H9 (cell line): Measurements from ENCODE around the gene TERF2IP. TPM values are rescaled to one million over a fixed set of nuclear protein-coding genes. Genes with fewer than 3 reads are reported as not detected.

Experiments
- DNase-seq: peaks from one replicate; pipeline ENCODE4 v3.0.0-alpha.2; 2017
- H2AFZ ChIP-seq: one replicate; pipeline ENCODE4 v1.6.1; 2013; ENCODE audit warnings: mild to moderate bottlenecking, low read length, control low read depth, moderate library complexity
- H2AK5ac ChIP-seq: 2 replicates; pipeline ENCODE4 v1.6.1; 2013; ENCODE audit warnings: low read length, control low read depth, mixed read lengths; ENCODE audit not compliant: insufficient read length
- H2BK120ac ChIP-seq: one replicate; pipeline ENCODE4 v1.6.1; 2013; ENCODE audit warnings: low read depth, mild to moderate bottlenecking, low read length, control low read depth, inconsistent platforms; ENCODE audit not compliant: poor library complexity, severe bottlenecking
- H2BK12ac ChIP-seq: 2 replicates; pipeline ENCODE4 v1.6.1; 2013; ENCODE audit warnings: low read length, control low read depth, mixed read lengths, low read depth; ENCODE audit not compliant: insufficient read length
- H2BK15ac ChIP-seq: 2 replicates; pipeline ENCODE4 v1.6.1; 2013; ENCODE audit warnings: low read depth, low read length, control low read depth
- H2BK20ac ChIP-seq: one replicate; pipeline ENCODE4 v1.6.1; 2013; ENCODE audit warnings: low read depth, mild to moderate bottlenecking, low read length, control low read depth, inconsistent platforms; ENCODE audit not compliant: poor library complexity, severe bottlenecking
- H2BK5ac ChIP-seq: 2 replicates; pipeline ENCODE4 v1.6.1; 2013; ENCODE audit warnings: low read length, control low read depth, mixed read lengths; ENCODE audit not compliant: insufficient read length
- H3K14ac ChIP-seq: 2 replicates; pipeline ENCODE4 v1.6.1; 2013; ENCODE audit warnings: low read length, control low read depth; ENCODE audit not compliant: insufficient read depth
- H3K18ac ChIP-seq: 2 replicates; pipeline ENCODE4 v1.6.1; 2013; ENCODE audit warnings: low read depth, mild to moderate bottlenecking, mixed read lengths, low read length, control low read depth; ENCODE audit not compliant: insufficient read length
- H3K23ac ChIP-seq: 2 replicates; pipeline ENCODE4 v1.6.1; 2013; ENCODE audit warnings: low read length, control low read depth, mixed read lengths, low read depth; ENCODE audit not compliant: insufficient read length
- H3K23me2 ChIP-seq: 2 replicates; pipeline ENCODE4 v1.6.1; 2013; ENCODE audit warnings: low read depth, mild to moderate bottlenecking, mixed read lengths, low read length, control low read depth; ENCODE audit not compliant: insufficient read length, poor library complexity, severe bottlenecking
- H3K27ac ChIP-seq: 2 replicates; pipeline ENCODE4 v1.5.1; 2013; ENCODE audit warnings: low read length, control low read depth, mixed read lengths, low read depth; ENCODE audit not compliant: insufficient read length
- H3K27me3 ChIP-seq: 2 replicates; pipeline ENCODE4 v1.6.1; 2013; ENCODE audit warnings: low read length, control low read depth, inconsistent platforms; ENCODE audit not compliant: insufficient read depth
- H3K4ac ChIP-seq: 2 replicates; pipeline ENCODE4 v1.6.1; 2013; ENCODE audit warnings: low read depth, mild to moderate bottlenecking, control low read depth, inconsistent platforms, low read length, moderate library complexity
- H3K4me1 ChIP-seq: 2 replicates; pipeline ENCODE4 v1.6.1; 2013; ENCODE audit warnings: low read length, control low read depth, inconsistent platforms; ENCODE audit not compliant: insufficient read depth
- H3K4me2 ChIP-seq: 2 replicates; pipeline ENCODE4 v1.6.1; 2013; ENCODE audit warnings: low read length, control low read depth, mixed read lengths; ENCODE audit not compliant: insufficient read length, insufficient read depth
- H3K56ac ChIP-seq: 2 replicates; pipeline ENCODE4 v1.6.1; 2013; ENCODE audit warnings: low read depth, mild to moderate bottlenecking, mixed read lengths, low read length, control low read depth; ENCODE audit not compliant: insufficient read length
- H3K79me1 ChIP-seq: 2 replicates; pipeline ENCODE4 v1.6.1; 2013; ENCODE audit warnings: low read depth, mild to moderate bottlenecking, moderate library complexity, low read length, control low read depth, inconsistent platforms; ENCODE audit not compliant: insufficient read depth, poor library complexity, severe bottlenecking
- H3K79me2 ChIP-seq: 2 replicates; pipeline ENCODE4 v1.6.1; 2013; ENCODE audit warnings: low read length, control low read depth, inconsistent platforms; ENCODE audit not compliant: insufficient read depth
- H3K9ac ChIP-seq: 2 replicates; pipeline ENCODE4 v1.6.1; 2013; ENCODE audit warnings: low read length, control low read depth, mixed read lengths; ENCODE audit not compliant: insufficient read length; ENCODE audit errors: extremely low read depth
- H3K9me3 ChIP-seq: one replicate; pipeline ENCODE4 v1.6.1; 2013; ENCODE audit warnings: low read depth, low read length, inconsistent platforms; ENCODE audit not compliant: control insufficient read depth
- H3T11ph ChIP-seq: one replicate; pipeline ENCODE4 v1.6.1; 2013; ENCODE audit warnings: mild to moderate bottlenecking, low read length, control low read depth, inconsistent platforms
- H4K20me1 ChIP-seq: one replicate; pipeline ENCODE4 v1.6.1; 2013; ENCODE audit not compliant: control insufficient read depth, insufficient read length, insufficient read depth
- H4K5ac ChIP-seq: 2 replicates; pipeline ENCODE4 v1.6.1; 2013; ENCODE audit warnings: low read depth, mild to moderate bottlenecking, mixed read lengths, low read length, control low read depth; ENCODE audit not compliant: insufficient read length
- H4K8ac ChIP-seq: replicated peaks from 2 replicates; pipeline ENCODE4 v1.6.1; 2013; ENCODE audit warnings: low read length, control low read depth, mixed read lengths, low read depth; ENCODE audit not compliant: insufficient read length
- H4K91ac ChIP-seq: 2 replicates; pipeline ENCODE4 v1.6.1; 2013; ENCODE audit warnings: low read depth, mild to moderate bottlenecking, moderate library complexity, mixed read lengths, low read length, control low read depth; ENCODE audit not compliant: insufficient read length
- H3K27ac Mint-ChIP-seq, 3 experiments: 2 replicates in 2 of 3; 3 replicates in 1 of 3; pipeline ENCODE4 v1.8.0; 2020 to 2021; ENCODE audit warnings: mixed read lengths in 3 of 3, mild to moderate bottlenecking in 1 of 3, moderate library complexity in 1 of 3
- H3K27me3 Mint-ChIP-seq: 2 replicates; pipeline ENCODE4 v1.8.0; 2021; ENCODE audit warnings: low read depth, mild to moderate bottlenecking, moderate library complexity, mixed read lengths
- H3K36me3 Mint-ChIP-seq, 3 experiments: 2 replicates in 2 of 3; 3 replicates in 1 of 3; pipeline ENCODE4 v1.8.0; 2020 to 2021; ENCODE audit warnings: low read depth in 3 of 3, mixed read lengths in 3 of 3; ENCODE audit not compliant: insufficient read depth in 1 of 3
- H3K4me1 Mint-ChIP-seq, 2 experiments: 2 replicates each; pipeline ENCODE4 v1.8.0; 2020; ENCODE audit warnings: mixed read lengths in 2 of 2
- H3K4me3 Mint-ChIP-seq, 2 experiments: 2 replicates in 1 of 2; 3 replicates in 1 of 2; pipeline ENCODE4 v1.8.0; 2020 to 2021; ENCODE audit warnings: mild to moderate bottlenecking in 2 of 2, mixed read lengths in 2 of 2, moderate library complexity in 1 of 2
- H3K9me3 Mint-ChIP-seq, 2 experiments: 2 replicates in 1 of 2; 3 replicates in 1 of 2; pipeline ENCODE4 v1.8.0; 2020; ENCODE audit warnings: mild to moderate bottlenecking in 2 of 2, mixed read lengths in 2 of 2, moderate library complexity in 1 of 2
- CTCF ChIP-seq: fragments of 200-600 bp; sonication (generic); conservative IDR thresholded peaks from 3 replicates; pipeline ENCODE4 v1.8.0; 2021; ENCODE audit warnings: antibody characterized with exemption, mild to moderate bottlenecking
- WGBS: extraction: QIAGEN DNeasy Blood & Tissue Kit; methylation state at CpG from one replicate; pipeline ENCODE4 v1.1.7; 2013; ENCODE audit warnings: missing lambda C conversion rate, low lambda C conversion rate, mixed read lengths; ENCODE audit not compliant: insufficient read length; ENCODE audit errors: extremely low coverage; 5-methylcytosine and 5-hydroxymethylcytosine counted together
- total RNA-seq: library from RNA; stranded (reverse); gene quantifications from 2 replicates; pipeline ENCODE4 v1.2.1, GENCODE V29; 2021

The TERF2IP gene
- total RNA-seq, 1 experiment from 2014 or later = 15.6 TPM

DNA sequence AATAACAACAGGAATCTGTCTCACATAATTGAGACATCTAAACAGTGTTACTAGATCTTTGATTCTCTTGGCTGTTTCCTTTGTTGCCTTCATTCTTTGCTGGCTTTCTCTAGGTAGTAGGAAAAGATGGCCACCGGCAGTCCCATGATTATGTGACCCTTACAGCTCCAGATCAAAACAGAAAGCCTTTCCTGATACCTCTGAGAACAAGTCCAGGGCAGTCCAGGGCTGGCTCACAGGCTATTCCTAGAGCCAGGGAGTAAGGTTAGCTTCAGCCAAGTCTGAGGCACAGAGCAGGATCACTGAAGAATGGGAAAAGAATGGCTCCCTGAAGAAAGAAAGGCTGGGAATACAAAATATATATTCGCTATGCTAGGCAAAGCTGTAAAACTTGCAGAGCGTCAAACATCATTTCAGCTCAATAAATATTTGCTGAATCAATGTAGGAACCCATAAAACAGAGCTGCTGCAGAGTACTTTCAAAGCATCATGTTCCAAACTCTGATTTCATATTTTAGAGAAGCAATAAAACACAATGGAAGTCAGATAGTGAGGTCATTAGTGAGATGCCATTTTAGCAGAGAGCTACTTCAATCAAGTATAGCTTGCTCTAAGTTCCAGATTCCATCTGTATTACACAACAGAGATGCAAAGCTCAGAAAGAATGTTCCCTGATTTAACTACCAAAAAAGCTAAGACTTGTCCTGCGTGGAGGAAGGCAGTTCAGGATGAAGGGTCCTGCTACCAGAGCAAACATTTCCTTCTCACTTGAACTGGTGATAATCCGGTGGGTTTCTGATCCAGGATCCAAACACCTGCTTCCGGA is 47.9 kb upstream of the TERF2IP start:
- Histone ChIP-seq H2BK12ac (no peak overlapping the region), H3K23ac (no peak overlapping the region), H3K4me2 (no peak overlapping the region), H2BK5ac (no peak overlapping the region), H3K18ac (no peak overlapping the region), H3K27me3 (no peaks in the 10 kb centered on the region), H3K4ac (no peak overlapping the region), H3K9ac (no peak overlapping the region), H3K4me1 (no peaks in the 10 kb centered on the region), H2BK15ac (no peak overlapping the region), H3K79me2 (no peaks in the 10 kb centered on the region), H2BK120ac (no peak overlapping the region), H3K79me1 (no peaks in the 10 kb centered on the region), H2AFZ (no peak overlapping the region), H3K14ac (no peak overlapping the region), H4K8ac (no peak overlapping the region), H3K9me3 (peaks cover 13% of the 10 kb centered on the region), H3K27ac (no peak overlapping the region), H2BK20ac (no peak overlapping the region), H3T11ph (no peak overlapping the region), H4K91ac (no peak overlapping the region), H3K56ac (no peak overlapping the region), H3K23me2 (no peaks in the 10 kb centered on the region), H2AK5ac (no peak overlapping the region), H4K5ac (no peak overlapping the region), H4K20me1 (no peaks in the 10 kb centered on the region)
- no peak for DNase-seq
- Mint-ChIP-seq H3K4me1 (peaks cover 6% of the 10 kb centered on the region in 2 experiments), H3K36me3 (peaks cover 55 to 69% (median 66%) of the 10 kb centered on the region in 3 experiments), H3K27ac (peak overlapping the region in 1 of 3 experiments; percentile 80; a peak in 1 of 7 replicates), H3K27me3 (no peaks in the 10 kb centered on the region), H3K9me3 (peaks cover 11 to 24% of the 10 kb centered on the region in 2 experiments; a peak in 4 of 5 replicates), H3K4me3 (no peak overlapping the region)
- TF ChIP-seq CTCF = no peak
- no CpG with 5 or more reads among the region's 6 CpGs for WGBS
